GM23338 (cell line): ENCODE results near the gene LRP4. TPM values are rescaled to one million over a fixed set of nuclear protein-coding genes. Genes with fewer than 3 reads are reported as not detected.

Experiments
- ATAC-seq: fragments of 200-7000 bp; cut with Tn5 transposase; 3 replicates; pipeline ENCODE4 v1.9.1; 2020
- DNase-seq: peaks from one replicate; pipeline ENCODE4 v3.0.0-alpha.2; 2015; ENCODE audit warnings: low spot score
- H2AFZ ChIP-seq: fragments of 200-600 bp; sonication (generic); 2 replicates; pipeline ENCODE4 v1.8.0; 2016; ENCODE audit warnings: antibody characterized with exemption, mild to moderate bottlenecking, moderate library complexity
- H3F3A ChIP-seq: fragments of 200-600 bp; sonication (generic); replicated peaks from 2 replicates; pipeline ENCODE4 v1.8.0; 2017; ENCODE audit warnings: antibody characterized with exemption, mixed run types, low read depth
- H3K27ac ChIP-seq: fragments of 200-600 bp; sonication (generic); 2 replicates; pipeline ENCODE4 v1.6.1; 2016; ENCODE audit warnings: low read depth
- H3K27me3 ChIP-seq: fragments of 200-600 bp; sonication (generic); 2 replicates; pipeline ENCODE4 v1.8.0; 2016; ENCODE audit warnings: mild to moderate bottlenecking, mixed run types, moderate library complexity; ENCODE audit not compliant: insufficient read depth
- H3K36me3 ChIP-seq: fragments of 200-600 bp; sonication (generic); 2 replicates; pipeline ENCODE4 v1.8.0; 2016; ENCODE audit warnings: mild to moderate bottlenecking; ENCODE audit not compliant: insufficient read depth
- H3K4me1 ChIP-seq: fragments of 200-600 bp; sonication (generic); 2 replicates; pipeline ENCODE4 v1.8.0; 2016; ENCODE audit warnings: mild to moderate bottlenecking, moderate library complexity; ENCODE audit not compliant: insufficient read depth
- H3K4me2 ChIP-seq: fragments of 200-600 bp; sonication (generic); 2 replicates; pipeline ENCODE4 v1.7.1; 2017; ENCODE audit warnings: mixed run types
- H3K4me3 ChIP-seq: fragments of 200-600 bp; sonication (generic); 2 replicates; pipeline ENCODE4 v1.6.1; 2016; ENCODE audit warnings: mixed run types
- H3K79me2 ChIP-seq: fragments of 200-600 bp; sonication (generic); replicated peaks from 2 replicates; pipeline ENCODE4 v1.8.0; 2017; ENCODE audit warnings: mild to moderate bottlenecking; ENCODE audit not compliant: insufficient read depth
- H3K9me2 ChIP-seq: fragments of 200-600 bp; sonication (generic); 2 replicates; pipeline ENCODE4 v1.8.0; 2017; ENCODE audit not compliant: insufficient read depth
- H4K20me1 ChIP-seq: fragments of 200-600 bp; sonication (generic); replicated peaks from 2 replicates; pipeline ENCODE4 v1.8.0; 2017; ENCODE audit warnings: mild to moderate bottlenecking; ENCODE audit not compliant: insufficient read depth
- H3K27ac Mint-ChIP-seq: 2 replicates; pipeline ENCODE4 v1.8.0; 2020; ENCODE audit warnings: inconsistent platforms, mild to moderate bottlenecking, moderate library complexity, mixed read lengths
- H3K27me3 Mint-ChIP-seq: 3 replicates; pipeline ENCODE4 v1.8.0; 2022; ENCODE audit warnings: low read depth, mild to moderate bottlenecking, moderate library complexity, mixed read lengths, inconsistent platforms; ENCODE audit not compliant: insufficient read depth, poor library complexity
- H3K36me3 Mint-ChIP-seq: 3 replicates; pipeline ENCODE4 v1.8.0; 2021; ENCODE audit warnings: low read depth, mild to moderate bottlenecking, inconsistent platforms, moderate library complexity, mixed read lengths
- H3K4me1 Mint-ChIP-seq: 3 replicates; pipeline ENCODE4 v1.8.0; 2020; ENCODE audit warnings: mild to moderate bottlenecking, inconsistent platforms, mixed read lengths
- H3K4me3 Mint-ChIP-seq: 3 replicates; pipeline ENCODE4 v1.8.0; 2021; ENCODE audit warnings: moderate library complexity, mild to moderate bottlenecking, inconsistent platforms, mixed read lengths
- H3K9me3 Mint-ChIP-seq: 3 replicates; pipeline ENCODE4 v1.8.0; 2020; ENCODE audit warnings: moderate library complexity, mild to moderate bottlenecking, inconsistent platforms, mixed read lengths
- CREB1 ChIP-seq: fragments of 250-450 bp; sonication (Bioruptor Pico); IDR thresholded peaks from 2 replicates; pipeline ENCODE4 v1.5.0; 2020; ENCODE audit warnings: low read depth, mild to moderate bottlenecking, moderate library complexity
- EZH2 ChIP-seq: fragments of 200-600 bp; sonication (generic); IDR thresholded peaks from one replicate; pipeline ENCODE4 v1.8.0; 2017; ENCODE audit warnings: antibody characterized with exemption, mild to moderate bottlenecking, low read depth; ENCODE audit not compliant: unreplicated experiment
- EZH2phosphoT487 ChIP-seq: fragments of 200-600 bp; sonication (generic); IDR thresholded peaks from one replicate; pipeline ENCODE4 v1.8.1; 2018; ENCODE audit warnings: antibody characterized with exemption; ENCODE audit not compliant: unreplicated experiment
- JUNB ChIP-seq: IDR thresholded peaks from one replicate; pipeline ENCODE4 v1.6.1; 2016; ENCODE audit warnings: antibody characterized with exemption; ENCODE audit not compliant: unreplicated experiment
- NANOG ChIP-seq: IDR thresholded peaks from 2 replicates; pipeline ENCODE4 v1.6.1; 2016; ENCODE audit warnings: antibody characterized with exemption, borderline replicate concordance
- POLR2AphosphoS5 ChIP-seq: IDR thresholded peaks from 2 replicates; pipeline ENCODE4 v1.6.1; 2016; ENCODE audit warnings: antibody characterized with exemption, low read depth
- STAT1 ChIP-seq: IDR thresholded peaks from one replicate; pipeline ENCODE4 v1.6.1; 2016; ENCODE audit warnings: antibody characterized with exemption; ENCODE audit not compliant: unreplicated experiment
- ZNF114 ChIP-seq: fragments of 250-450 bp; sonication (Bioruptor Pico); IDR thresholded peaks from 2 replicates; pipeline ENCODE4 v1.5.0; 2020; ENCODE audit warnings: mild to moderate bottlenecking, moderate library complexity
- long read RNA-seq: library from polyadenylated mRNA; unstranded; transcript quantifications from one replicate; pipeline ENCODE4 v2.0.0, GENCODE V29; 2020; ENCODE audit not compliant: unreplicated experiment
- polyA plus RNA-seq: library from polyadenylated mRNA; unstranded; fragments of >200 nt; fragmentation: Nextera tagmentation; extraction: Ambion mirVana; gene quantifications from 2 replicates; pipeline ENCODE4 v1.2.1, GENCODE V29; 2016
- total RNA-seq: library from RNA; depleted of rRNA; stranded (reverse); fragments of >200 nt; shearing (Covaris generic); gene quantifications from 2 replicates; pipeline ENCODE4 v1.2.3, GENCODE V29; 2014; rRNA removed
- TF ChIP-seq, protein P1 (sequence below): IDR thresholded peaks from one replicate; pipeline ENCODE4 v1.6.1; 2018; ENCODE audit warnings: antibody characterized with exemption; ENCODE audit not compliant: unreplicated experiment
- TF ChIP-seq, protein P2 (sequence below), 2 experiments: fragments of 200-600 bp in 1 of 2; sonication (generic) in 1 of 2; conservative IDR thresholded peaks; 2 replicates each; pipeline versions ENCODE4 v1.5.1 to v1.6.1; 2016 to 2017; ENCODE audit warnings: antibody characterized with exemption in 2 of 2, low read depth in 2 of 2, mild to moderate bottlenecking in 2 of 2, moderate library complexity in 1 of 2

LRP4 gene, protein sequence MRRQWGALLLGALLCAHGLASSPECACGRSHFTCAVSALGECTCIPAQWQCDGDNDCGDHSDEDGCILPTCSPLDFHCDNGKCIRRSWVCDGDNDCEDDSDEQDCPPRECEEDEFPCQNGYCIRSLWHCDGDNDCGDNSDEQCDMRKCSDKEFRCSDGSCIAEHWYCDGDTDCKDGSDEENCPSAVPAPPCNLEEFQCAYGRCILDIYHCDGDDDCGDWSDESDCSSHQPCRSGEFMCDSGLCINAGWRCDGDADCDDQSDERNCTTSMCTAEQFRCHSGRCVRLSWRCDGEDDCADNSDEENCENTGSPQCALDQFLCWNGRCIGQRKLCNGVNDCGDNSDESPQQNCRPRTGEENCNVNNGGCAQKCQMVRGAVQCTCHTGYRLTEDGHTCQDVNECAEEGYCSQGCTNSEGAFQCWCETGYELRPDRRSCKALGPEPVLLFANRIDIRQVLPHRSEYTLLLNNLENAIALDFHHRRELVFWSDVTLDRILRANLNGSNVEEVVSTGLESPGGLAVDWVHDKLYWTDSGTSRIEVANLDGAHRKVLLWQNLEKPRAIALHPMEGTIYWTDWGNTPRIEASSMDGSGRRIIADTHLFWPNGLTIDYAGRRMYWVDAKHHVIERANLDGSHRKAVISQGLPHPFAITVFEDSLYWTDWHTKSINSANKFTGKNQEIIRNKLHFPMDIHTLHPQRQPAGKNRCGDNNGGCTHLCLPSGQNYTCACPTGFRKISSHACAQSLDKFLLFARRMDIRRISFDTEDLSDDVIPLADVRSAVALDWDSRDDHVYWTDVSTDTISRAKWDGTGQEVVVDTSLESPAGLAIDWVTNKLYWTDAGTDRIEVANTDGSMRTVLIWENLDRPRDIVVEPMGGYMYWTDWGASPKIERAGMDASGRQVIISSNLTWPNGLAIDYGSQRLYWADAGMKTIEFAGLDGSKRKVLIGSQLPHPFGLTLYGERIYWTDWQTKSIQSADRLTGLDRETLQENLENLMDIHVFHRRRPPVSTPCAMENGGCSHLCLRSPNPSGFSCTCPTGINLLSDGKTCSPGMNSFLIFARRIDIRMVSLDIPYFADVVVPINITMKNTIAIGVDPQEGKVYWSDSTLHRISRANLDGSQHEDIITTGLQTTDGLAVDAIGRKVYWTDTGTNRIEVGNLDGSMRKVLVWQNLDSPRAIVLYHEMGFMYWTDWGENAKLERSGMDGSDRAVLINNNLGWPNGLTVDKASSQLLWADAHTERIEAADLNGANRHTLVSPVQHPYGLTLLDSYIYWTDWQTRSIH (N-terminal part only)
- total RNA-seq (14.5 and 18.4 TPM in 2 replicates), polyA plus RNA-seq (6.0 and 6.4 TPM in 2 replicates)
- long read RNA-seq, partial matches to known transcripts, result 0 of 2 reads
- long read RNA-seq, other reads (novel, unspliced or antisense), result 2 of 2 reads

DNA sequence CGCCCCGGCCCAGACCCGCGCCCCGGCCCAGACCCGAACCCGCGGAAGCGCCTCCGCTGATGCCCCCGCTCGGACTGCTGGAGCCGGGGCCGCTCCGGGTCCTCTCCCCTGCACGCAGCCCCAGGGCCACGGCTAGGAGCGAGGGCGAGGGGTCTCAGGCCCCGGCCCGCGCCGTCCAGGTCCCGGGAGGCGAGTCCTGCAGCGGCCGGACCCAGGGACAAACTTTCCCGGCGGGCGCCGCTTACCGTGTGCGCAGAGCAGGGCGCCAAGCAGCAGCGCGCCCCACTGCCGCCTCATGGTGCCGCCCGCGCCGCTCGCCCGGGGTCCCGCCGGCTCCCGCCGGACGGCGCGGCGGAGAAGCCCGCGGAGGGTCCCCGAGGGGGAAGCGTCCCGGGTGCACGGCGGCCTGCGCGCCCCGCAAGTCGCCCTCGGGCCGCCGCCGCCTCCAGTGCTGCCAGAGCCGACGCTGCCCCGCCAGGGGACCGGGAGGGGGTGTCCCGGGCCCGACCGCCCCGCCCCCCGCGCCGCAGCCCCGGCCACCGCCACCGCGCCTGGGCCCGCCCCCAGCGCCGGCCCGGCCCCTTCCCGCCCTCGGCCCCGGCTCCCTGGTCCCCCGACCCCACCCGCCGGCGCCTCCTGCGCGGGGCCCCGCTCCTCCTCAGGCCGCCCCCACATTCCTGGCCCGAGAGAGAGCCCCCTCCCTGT is at the start of gene LRP4:
Gene LRP4, minus strand, starts transcription at position 468 of the 705 bp plus-strand sequence. Its CDS starts 171 bp downstream, at position 297.
- H4K20me1 ChIP-seq, result no peaks in the 10 kb centered on the region
- no peaks in the 10 kb centered on the region for H3K9me2 ChIP-seq
- no peaks in the 10 kb centered on the region for H3K36me3 ChIP-seq
- peaks cover 9% of the 10 kb centered on the region for H3K36me3 Mint-ChIP-seq
- no peak within 1 kb of the TSS; the same call in 1 of the 2 replicates for H3K27ac ChIP-seq
- H3K4me1 Mint-ChIP-seq, result peaks cover 45% of the 10 kb centered on the region
- peaks cover 38% of the 10 kb centered on the region for H3K4me1 ChIP-seq
- H3K4me3 ChIP-seq, result peak within 1 kb of the TSS; percentile 88
- peaks cover 34% of the 10 kb centered on the region for H3K79me2 ChIP-seq
- peak within 1 kb of the TSS; percentile 93 for H2AFZ ChIP-seq
- H3K27me3 Mint-ChIP-seq, result peaks cover 38% of the 10 kb centered on the region
- peaks cover 22% of the 10 kb centered on the region for H3K27me3 ChIP-seq
- no peaks in the 10 kb centered on the region; the same call in 1 of the 3 replicates for H3K9me3 Mint-ChIP-seq
- ATAC-seq (peak; percentile 33), DNase-seq (peak; percentile 73)
- H3F3A ChIP-seq, result peaks cover 24% of the 10 kb centered on the region
- no peak within 1 kb of the TSS for H3K27ac Mint-ChIP-seq
- peak; percentile 44; the same call in 1 of the 2 replicates for TF ChIP-seq POLR2AphosphoS5
- TF ChIP-seq NANOG, result no peak
- TF ChIP-seq EZH2, result no peak
- peak within 1 kb of the TSS; percentile 89 for H3K4me3 Mint-ChIP-seq
- H3K4me2 ChIP-seq, result peak within 1 kb of the TSS; percentile 100

DNA sequence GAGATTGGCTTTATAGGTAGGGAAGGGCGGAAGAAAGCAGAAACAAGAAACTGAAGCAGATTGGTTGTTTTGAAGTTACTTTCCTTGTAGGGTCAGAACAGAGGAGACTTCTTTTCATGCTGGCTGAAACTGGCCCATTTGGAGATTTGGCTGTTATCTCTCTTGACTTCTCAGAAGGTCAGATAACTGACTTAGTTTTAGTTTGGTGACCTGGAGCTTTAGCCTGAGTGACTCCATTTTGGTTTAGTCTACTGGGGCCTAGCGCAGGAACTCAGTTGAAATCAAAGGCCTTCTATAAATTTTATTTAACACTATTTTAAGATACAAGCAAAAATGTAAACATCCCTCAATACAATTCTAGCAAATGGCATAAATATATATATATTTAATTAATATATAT is 49.6 kb upstream of the LRP4 start:
- H3K27ac ChIP-seq, result no peak overlapping the region
- ATAC-seq (no peak), DNase-seq (peak; percentile 13)
- H3K4me1 ChIP-seq, result no peaks in the 10 kb centered on the region
- no peak overlapping the region for H3K4me3 Mint-ChIP-seq
- H3K27me3 Mint-ChIP-seq, result peaks cover 3% of the 10 kb centered on the region
- H3K36me3 ChIP-seq, result no peaks in the 10 kb centered on the region
- H3K4me2 ChIP-seq, result no peak overlapping the region
- no peak overlapping the region for H2AFZ ChIP-seq
- H3K27me3 ChIP-seq, result no peaks in the 10 kb centered on the region
- H3K9me2 ChIP-seq, result no peaks in the 10 kb centered on the region
- peaks cover 6% of the 10 kb centered on the region; the same call in 1 of the 3 replicates for H3K36me3 Mint-ChIP-seq
- H3K79me2 ChIP-seq, result no peaks in the 10 kb centered on the region
- H4K20me1 ChIP-seq, result no peaks in the 10 kb centered on the region
- no peaks in the 10 kb centered on the region for H3F3A ChIP-seq
- no peak overlapping the region for H3K27ac Mint-ChIP-seq
- no peaks in the 10 kb centered on the region; the same call in 2 of the 3 replicates for H3K4me1 Mint-ChIP-seq
- no peaks in the 10 kb centered on the region; the same call in 2 of the 3 replicates for H3K9me3 Mint-ChIP-seq
- H3K4me3 ChIP-seq, result no peak overlapping the region
- TF ChIP-seq ZNF114, result no peak
- no peak for TF ChIP-seq NANOG
- no peak for TF ChIP-seq STAT1
- TF ChIP-seq, protein P1, sequence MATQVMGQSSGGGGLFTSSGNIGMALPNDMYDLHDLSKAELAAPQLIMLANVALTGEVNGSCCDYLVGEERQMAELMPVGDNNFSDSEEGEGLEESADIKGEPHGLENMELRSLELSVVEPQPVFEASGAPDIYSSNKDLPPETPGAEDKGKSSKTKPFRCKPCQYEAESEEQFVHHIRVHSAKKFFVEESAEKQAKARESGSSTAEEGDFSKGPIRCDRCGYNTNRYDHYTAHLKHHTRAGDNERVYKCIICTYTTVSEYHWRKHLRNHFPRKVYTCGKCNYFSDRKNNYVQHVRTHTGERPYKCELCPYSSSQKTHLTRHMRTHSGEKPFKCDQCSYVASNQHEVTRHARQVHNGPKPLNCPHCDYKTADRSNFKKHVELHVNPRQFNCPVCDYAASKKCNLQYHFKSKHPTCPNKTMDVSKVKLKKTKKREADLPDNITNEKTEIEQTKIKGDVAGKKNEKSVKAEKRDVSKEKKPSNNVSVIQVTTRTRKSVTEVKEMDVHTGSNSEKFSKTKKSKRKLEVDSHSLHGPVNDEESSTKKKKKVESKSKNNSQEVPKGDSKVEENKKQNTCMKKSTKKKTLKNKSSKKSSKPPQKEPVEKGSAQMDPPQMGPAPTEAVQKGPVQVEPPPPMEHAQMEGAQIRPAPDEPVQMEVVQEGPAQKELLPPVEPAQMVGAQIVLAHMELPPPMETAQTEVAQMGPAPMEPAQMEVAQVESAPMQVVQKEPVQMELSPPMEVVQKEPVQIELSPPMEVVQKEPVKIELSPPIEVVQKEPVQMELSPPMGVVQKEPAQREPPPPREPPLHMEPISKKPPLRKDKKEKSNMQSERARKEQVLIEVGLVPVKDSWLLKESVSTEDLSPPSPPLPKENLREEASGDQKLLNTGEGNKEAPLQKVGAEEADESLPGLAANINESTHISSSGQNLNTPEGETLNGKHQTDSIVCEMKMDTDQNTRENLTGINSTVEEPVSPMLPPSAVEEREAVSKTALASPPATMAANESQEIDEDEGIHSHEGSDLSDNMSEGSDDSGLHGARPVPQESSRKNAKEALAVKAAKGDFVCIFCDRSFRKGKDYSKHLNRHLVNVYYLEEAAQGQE, result no peak
- no peak for TF ChIP-seq CREB1 (CRISPR knock-in tag)
- no peak for TF ChIP-seq JUNB
- TF ChIP-seq, protein P2, sequence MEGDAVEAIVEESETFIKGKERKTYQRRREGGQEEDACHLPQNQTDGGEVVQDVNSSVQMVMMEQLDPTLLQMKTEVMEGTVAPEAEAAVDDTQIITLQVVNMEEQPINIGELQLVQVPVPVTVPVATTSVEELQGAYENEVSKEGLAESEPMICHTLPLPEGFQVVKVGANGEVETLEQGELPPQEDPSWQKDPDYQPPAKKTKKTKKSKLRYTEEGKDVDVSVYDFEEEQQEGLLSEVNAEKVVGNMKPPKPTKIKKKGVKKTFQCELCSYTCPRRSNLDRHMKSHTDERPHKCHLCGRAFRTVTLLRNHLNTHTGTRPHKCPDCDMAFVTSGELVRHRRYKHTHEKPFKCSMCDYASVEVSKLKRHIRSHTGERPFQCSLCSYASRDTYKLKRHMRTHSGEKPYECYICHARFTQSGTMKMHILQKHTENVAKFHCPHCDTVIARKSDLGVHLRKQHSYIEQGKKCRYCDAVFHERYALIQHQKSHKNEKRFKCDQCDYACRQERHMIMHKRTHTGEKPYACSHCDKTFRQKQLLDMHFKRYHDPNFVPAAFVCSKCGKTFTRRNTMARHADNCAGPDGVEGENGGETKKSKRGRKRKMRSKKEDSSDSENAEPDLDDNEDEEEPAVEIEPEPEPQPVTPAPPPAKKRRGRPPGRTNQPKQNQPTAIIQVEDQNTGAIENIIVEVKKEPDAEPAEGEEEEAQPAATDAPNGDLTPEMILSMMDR (conservative IDR thresholded peaks at IDR 0.05; ENCODE audit: low read depth in 2 of 2), result no peak
- no peak for TF ChIP-seq EZH2phosphoT487
